SW480 (cell line): ENCODE results near the gene FIBCD1.
A peak's percentile ranks its signal among the peaks of the same experiment; 100 is the strongest.
"Not testable (repeated sequence)": the region's sequence is repeated elsewhere in the genome, so short reads cannot be mapped to it uniquely, and the experiment has no call there.

Source experiments
- DNase-seq: peaks from one replicate; pipeline ENCODE4 v3.0.0-alpha.2; 2016; ENCODE audit warnings: low spot score

FIBCD1 gene

GRCh38 chr9:130954925-130955324, 15.9 kb upstream of the FIBCD1 start:
- DNase-seq: not testable (repeated sequence)

- no peak for DNase-seq
Measured at GRCh38 chr9:130954317-130954716, 15.3 kb upstream of the FIBCD1 start.

GRCh38 chr9:130952065-130952762, 13.2 kb upstream of the FIBCD1 start:
- no peak for DNase-seq

- DNase-seq: no peak
Measured at GRCh38 chr9:130950039-130950311, 10.9 kb upstream of the FIBCD1 start.

- peak; percentile 95 for DNase-seq
Measured at GRCh38 chr9:130949188-130950038, 10.4 kb upstream of the FIBCD1 start.

DNA sequence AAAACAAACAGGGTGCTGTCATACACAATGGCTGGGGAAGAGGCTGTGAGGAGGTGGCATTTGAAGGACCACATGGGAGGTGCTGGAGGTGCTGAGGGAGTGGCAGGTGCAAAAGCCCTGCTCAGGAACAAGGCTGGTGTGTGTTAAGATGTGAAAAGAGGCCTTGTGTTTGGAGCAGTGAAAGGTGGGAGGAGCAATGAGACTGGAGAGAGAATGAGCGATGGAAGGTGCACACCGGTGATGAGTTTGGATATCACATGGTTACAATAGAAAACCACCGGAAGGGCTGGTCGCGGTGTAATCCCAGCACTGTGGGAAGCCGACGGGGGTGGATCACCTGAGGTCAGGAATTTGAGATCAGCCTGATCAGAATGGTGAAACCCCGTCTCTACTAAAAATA, 9.2 kb upstream of the FIBCD1 start:
- DNase-seq: peak; percentile 99

DNA sequence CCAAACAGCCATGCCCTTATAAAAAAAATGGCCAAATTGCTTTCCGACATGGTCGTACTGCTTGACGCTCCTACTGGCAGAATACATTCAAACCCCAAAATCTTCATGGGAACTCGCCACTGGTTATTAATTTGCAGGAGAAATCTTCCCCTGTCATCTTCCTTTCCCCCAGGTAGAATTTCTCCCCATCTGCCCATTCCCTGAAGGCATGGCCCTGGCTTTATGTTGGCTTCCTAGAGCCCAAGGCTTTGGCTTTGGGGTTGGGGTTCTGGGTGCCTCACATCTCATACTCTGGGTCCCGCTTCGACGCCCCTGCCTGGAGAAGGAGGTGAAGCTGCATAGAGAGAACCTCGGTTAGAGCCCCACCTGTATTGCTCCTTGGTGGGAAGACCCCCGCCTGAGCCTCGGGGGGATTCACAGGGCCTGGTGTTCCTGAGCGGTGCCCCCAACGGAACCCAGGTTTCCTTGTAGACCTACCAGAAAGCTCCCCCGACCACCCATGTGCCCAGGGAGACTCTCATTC, 8.6 kb upstream of the FIBCD1 start:
- no peak for DNase-seq

DNA sequence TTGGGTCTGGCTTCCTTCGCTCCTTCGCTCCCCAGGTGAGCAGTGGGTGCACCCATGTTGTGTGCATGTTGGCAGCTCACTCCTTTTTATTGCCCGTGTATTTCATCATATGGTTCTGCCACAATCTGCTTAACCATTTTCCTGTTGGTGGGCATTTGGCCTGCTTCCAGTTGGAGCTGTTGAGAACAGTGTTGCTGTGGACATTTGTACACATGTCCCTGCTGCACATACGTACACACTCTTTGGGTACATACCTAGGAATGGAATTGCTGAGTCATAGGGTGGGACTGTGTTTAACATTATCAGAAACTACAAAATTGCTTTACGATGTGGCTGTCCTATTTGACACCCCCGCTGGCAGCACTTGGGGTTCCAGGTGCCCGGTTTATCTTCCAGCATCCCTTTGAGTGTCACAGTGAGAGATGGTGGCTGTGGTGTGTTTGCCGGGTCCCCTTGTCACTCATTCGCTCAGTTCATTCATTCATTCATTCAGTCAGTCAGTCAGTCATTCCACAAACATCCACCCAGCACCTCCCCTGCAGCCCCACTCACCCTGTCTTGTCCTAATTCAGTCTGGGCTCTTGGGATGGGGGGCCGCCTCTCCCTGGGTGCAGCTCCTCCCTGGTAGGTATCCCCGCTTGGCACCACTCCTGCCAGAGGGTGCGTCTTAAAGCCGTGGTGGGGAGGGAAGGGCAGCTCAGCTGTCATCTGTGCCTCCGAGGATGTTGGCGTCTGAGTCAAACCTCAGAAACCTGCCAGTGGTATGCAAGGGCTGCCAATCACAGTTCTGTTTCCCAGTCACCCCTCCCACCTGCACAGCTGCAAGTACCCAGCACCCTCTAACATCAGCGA, 7.9 kb upstream of the FIBCD1 start:
- peak; percentile 97 for DNase-seq

DNA sequence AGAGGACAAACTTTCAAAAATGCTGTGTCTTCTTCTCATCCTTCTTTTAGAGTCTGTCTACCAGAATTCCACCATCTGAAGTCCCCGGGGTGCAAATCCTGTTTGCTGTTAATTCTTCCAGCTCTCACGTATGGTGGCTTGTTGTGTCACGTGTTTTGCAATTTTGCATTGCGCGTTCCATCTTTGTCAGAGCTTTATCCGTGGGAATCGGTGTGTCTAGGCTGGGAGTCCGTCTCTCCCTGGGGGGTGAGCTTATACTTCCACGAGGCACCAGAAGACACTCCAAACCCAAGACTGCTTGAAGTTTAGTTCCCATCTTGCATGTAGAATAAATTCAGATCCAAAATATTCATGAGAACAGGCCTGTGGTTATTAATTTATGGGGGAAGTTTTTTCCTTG, 6.1 kb upstream of the FIBCD1 start:
- no peak for DNase-seq

- no peak for DNase-seq
Measured at GRCh38 chr9:130944510-130945058, 5.5 kb upstream of the FIBCD1 start.

DNA sequence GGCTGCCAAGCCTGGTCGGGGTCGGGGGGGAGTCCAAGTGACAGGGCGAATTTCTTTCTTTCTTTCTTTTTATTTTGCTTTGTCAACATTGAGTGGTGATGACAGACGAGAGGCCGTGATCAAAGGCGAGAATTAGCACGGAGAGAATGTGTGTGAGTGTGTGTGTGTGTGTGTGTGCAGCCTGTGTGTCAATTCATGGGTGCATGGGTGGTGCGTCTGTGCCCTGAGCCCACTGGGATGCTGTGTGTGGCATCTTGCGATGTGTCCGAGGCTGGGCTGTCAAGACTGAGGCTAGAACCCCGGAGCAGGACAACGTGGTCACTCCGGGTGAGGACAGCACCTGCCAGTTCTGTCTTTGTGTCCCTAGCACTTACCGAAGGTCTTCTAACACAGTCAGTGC, 4.7 kb upstream of the FIBCD1 start:
- no peak for DNase-seq

- DNase-seq: no peak
Measured at GRCh38 chr9:130943221-130943620, 4.2 kb upstream of the FIBCD1 start.

GRCh38 chr9:130942679-130943078, 3.6 kb upstream of the FIBCD1 start:
- DNase-seq: no peak

GRCh38 chr9:130942084-130942483, 3.0 kb upstream of the FIBCD1 start:
- no peak for DNase-seq

DNA sequence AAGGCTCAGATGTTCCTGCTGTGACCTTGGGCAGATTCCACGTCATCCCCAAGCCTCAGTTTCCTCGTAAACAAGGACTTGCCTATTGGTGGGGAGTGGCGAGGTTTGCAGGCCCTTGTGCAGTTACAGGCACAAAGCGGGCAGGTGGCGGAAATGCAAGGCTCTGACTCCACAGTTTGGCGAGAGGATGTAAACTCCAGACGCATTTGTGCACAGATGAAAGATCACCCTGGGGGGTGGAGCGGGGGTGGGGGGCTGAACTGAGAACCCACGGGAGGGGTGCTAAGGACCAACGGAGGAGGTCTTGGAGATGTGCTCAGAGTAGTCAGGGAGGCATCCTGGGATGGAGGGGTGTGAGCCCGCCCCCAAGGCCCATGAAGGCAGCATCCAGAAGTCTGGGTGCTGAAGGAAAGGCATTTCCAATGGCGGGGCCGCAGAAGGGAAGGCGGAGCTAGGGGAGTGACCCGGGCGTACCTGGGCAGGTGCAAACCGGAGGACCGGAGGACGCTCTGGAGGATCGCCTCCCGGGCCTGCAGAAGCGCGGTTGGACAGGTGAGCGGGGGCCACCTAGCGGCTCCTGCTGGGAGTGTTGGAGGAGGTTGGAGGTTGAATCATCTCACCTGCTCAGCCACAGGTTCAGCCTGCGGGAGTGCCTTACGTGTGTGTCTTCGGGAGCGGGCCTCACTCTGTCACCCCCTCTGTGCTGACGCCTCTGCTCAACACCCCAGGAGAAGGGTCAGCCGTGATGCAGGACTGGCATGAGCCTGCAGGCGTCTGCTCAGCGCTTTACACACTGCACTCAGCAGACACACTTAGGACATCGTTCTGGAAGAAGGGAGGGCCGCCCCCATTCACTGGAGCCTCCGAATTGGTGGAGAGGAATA, 1.9 kb upstream of the FIBCD1 start:
- DNase-seq: peak; percentile 92

DNA sequence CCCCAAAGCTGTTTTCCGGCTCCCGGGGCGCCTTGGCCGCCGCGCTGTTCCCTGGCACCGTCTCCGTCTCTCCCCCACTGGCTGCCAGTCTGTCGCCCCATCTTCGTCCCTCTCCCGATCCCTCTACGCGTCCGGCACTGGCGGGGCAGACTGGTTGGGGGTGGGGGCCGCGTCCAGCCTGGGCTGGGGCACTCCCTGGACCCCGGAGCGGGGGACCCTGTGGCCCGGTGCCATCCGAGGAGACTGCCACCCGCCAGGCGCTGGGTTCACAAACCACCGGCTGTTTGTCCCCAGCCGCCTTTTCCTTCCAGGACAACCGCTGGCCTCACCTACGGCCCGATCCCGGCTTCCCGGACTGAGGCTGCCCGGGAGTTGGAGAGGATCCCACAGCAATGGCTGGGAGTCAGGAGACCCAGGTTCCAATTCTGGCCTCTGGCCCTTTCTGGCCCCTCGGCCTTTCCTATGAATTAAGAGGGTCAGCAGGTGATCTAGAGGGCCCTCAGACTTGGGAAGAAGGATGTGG, 1.0 kb upstream of the FIBCD1 start:
- peak; percentile 43 for DNase-seq

- DNase-seq: no peak
Measured at GRCh38 chr9:130939405-130940026, 469 bp upstream of the FIBCD1 start.

DNA sequence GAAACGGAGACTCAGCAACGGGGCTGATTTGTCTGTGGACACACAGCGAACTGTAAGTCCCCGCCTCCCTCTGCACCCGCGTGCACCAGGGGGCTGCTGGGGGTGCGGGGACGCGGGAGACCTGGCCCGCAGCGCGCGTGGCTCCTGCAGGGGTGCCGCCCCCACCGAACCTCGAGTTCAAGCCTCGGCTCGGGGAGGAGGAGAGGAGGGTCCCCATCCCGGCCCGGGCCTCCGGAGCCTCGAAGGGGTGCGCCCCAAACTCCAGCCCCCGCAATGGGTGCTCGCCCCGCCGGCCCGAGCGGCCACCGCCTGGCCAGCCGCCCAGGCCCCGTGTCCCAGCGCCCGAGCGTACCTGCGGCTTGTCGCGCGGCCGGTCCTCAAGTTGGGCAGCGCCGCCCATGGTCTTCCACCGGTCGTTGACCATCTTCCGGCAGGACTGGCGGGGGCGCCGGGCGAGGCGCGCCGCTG, 829 bp downstream of the FIBCD1 start:
- no peak for DNase-seq

DNA sequence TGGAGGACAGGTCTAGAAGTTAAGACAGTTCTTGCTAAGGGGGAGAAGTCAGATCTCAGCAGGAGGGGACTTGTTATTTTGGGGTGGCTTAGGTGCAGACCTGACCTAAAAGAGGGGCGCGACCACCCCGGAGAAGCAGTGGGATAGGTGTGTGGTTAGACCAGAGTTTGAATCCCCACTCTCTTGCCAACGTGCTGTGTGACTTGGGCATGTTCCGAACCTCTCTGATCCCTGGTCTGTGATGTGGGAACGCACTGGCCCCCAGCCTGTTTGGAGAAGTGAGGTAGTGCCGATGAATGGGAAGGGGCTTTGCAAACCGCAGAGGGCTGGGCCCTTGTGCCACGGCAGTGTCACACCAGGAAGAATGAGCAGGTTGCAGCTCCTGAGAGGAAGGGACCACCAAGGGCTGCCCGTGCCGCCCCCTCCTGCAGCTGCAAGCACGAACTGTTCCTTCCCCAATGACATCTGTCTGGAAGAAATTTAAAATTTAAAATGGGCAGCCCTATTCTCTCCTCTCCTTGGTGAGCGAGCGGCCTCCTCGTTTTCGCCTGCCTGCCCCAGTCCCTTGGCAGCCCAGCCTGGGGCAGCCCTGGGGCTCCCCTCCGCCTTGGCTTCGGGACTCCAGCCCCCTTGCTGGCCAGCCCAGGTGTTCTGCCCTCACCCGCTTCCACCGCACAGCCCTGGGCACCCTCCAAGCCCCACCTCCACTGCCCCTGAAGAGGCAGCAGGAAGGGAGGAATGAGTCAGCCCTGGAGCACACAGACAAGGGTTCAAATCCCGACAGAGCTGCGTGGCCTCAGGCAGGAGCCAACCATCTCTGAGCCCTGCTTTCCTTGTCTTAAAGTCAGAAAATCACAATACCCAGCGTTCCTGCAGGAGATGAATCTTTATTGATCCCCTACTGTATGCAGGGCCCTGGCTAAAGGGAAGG, 1.6 kb downstream of the FIBCD1 start:
- no peak for DNase-seq
